SHP77 treated with DMSO at 0.1 percent for 48 hours (cell line): Measurements from ENCODE around the gene SLC25A30.

Experiments
- DNase-seq: peaks from one replicate; lab custom pipeline; 2025; lab: John Stamatoyannopoulos, UW

The SLC25A30 gene, protein sequence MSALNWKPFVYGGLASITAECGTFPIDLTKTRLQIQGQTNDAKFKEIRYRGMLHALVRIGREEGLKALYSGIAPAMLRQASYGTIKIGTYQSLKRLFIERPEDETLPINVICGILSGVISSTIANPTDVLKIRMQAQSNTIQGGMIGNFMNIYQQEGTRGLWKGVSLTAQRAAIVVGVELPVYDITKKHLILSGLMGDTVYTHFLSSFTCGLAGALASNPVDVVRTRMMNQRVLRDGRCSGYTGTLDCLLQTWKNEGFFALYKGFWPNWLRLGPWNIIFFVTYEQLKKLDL

DNA sequence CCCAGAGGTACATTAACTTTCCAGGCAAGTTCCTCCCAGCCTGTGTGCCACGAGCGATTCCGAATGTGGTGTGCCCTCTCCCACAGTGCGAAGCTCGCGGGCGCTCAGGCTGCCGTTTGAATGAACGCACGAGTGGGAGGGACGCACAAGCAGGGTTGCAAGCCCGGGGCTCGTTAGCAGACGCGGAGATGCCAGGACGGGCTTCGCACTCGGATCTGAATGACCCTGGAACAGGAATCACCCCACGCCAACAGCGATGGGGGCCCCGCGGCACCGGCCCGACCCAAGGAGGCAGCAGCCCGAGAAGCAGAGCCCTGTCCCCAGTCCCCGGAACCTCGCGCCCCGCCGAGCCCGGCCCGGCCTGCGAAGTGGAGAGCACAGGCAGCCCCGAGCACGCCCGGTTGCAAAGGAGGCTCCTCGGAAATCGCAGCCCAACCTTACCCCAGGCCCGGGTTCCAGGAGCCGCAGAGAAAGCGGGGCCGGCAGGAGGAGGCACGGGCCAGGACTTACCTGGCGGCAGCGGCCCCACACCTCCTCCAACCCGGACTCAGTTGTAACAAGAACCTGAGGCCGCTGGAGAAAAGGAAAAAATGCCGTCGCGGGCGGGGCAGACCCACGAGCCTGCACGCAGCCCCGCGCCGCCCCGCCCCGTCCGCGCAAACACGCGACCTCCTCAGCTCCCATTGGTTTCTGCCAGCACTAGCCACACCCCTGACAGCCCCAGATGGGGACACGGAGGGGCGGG, at the start of gene SLC25A30:
Gene SLC25A30, minus strand, starts transcription at position 584 of the 745 bp plus-strand sequence. CDS start 6,948 bp downstream, outside the sequence.
- peak; percentile 69 for DNase-seq

DNA sequence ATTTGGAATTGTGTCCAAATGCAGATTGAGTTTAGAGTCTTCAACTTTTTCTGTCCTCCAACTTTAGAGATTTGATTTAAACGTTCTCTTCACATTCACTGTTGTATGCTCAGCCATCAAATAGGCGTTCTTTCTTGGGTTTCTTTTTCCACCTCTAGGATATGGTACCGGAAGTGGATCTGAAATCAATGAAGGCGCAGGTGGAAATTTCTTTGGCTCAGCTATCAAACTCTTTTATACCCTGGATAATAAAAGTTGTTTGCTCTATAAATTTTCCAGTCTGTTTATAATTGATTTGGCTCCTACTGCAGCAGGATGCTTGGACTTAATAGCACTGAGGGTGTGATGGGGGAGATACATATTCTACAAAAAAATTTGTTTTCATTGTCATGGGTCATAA, 48.2 kb upstream of the SLC25A30 start:
- no peak for DNase-seq

DNA sequence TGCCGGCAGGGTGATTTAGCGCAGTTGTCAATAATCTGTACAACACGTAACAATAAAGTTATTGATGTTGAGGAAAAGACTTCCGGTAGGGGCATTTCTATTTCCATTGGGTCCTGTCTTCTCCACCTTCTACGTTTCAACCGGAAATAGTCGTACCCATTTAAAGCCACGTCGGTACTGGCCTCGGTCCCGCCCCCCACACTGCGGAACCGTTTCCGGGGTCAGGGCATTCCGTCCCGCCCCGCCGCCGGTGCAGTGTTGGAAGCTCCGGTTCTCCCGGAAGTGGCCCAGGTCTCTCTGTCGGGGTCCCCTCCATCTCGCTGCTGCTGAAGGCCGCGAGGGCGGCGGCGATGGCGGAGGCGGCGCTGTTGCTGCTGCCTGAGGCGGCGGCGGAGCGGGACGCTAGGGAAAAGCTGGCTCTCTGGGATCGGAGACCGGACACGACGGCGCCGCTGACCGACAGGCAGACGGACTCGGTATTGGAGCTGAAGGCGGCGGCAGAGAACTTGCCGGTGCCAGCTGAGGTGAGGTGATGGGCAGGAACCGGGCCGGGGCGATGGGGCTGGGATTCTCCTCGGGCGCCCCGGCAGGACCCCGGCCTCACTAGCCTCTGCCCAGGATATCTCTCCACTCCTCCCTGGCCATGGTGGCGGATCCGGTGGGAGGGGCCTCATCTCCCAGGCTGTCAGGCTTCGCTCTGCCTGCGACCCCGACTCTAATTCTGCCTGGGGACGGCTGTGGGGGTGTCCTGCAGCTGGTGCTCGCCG, 46.7 kb upstream of the SLC25A30 start, which contains the start of gene COG3:
Gene COG3, plus strand, starts transcription at position 253 of the 767 bp plus-strand sequence. Its CDS starts 98 bp downstream, at position 351.
- peak; percentile 95 for DNase-seq

DNA sequence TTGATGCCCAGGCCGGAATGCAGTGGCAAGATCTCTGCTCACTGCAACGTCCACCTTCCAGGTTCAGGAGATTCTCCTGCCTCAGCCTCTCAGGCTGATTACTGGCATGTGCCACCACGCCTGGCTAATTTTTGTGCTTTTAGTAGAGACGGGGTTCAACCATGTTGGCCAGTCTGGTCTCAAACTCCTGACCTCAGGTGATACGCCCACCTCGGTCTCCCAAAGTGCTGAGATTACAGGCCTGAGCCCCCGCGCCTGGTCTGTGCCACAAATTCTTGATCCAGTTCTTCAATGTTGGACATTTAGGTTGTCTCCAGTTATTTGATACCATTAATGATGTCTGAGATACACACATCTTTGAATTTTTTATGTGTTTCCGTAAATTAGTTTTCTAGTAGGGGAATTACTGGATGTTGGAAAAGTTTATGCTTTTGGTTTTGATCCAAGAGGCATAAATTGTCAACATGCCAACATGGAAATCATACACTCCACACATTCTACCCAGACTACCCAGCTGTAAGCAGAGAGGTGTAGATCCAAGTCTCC, 46.0 kb upstream of the SLC25A30 start:
- DNase-seq = no peak

DNA sequence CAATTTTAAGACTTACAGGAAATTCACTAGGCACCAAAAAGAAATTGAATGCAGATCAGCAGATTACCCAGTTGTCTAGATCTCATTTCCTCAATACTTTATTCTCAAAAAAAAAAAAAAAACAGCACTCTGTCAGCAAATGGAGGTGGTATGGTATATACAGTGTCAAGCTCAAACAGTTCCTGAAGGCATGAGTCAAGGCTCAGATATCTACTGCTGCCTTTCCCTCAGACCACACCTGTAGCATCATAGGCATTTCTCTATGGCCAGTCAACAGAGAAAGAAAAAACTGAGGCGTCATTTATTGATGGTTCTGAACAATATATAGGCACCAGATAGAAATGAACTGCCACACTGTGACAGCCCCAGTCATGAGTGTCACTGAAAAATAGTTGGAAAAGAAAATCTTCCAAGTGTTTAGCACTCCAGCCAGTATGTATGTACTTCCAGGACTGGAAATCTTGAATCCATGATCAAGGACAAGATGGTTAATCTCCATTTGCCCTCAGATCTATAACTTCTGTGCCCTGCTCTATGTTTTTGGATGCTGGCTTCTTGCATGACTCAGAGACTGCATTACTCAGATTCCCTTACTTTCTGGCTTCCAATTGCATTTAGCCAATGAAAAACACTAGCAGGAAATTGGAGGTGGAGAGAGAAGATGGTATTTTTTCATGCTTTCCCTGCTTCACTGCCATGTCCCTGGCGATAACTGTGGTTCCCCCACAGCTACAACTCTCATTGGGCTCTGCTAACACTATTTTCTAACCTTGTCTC, 38.2 kb upstream of the SLC25A30 start:
- DNase-seq = no peak

DNA sequence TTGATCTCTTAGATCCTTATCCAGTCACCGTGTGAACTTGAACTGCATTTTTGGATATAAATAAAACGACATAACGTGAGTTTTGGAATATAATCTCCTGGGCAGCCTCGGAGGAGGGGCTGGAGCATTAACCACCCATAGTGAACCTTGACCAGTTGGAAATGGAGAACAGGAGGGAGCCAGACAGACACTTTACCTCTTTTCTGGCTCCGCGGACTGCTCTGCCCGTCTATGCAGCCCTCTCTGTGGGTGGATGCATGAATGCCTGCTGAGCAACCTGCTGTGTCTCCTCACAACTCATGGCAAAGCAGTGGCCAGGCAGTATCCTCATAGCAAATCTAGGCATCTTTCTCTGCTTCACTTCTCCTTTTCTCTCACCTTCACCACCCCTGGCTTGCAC, 36.0 kb upstream of the SLC25A30 start:
- no peak for DNase-seq

DNA sequence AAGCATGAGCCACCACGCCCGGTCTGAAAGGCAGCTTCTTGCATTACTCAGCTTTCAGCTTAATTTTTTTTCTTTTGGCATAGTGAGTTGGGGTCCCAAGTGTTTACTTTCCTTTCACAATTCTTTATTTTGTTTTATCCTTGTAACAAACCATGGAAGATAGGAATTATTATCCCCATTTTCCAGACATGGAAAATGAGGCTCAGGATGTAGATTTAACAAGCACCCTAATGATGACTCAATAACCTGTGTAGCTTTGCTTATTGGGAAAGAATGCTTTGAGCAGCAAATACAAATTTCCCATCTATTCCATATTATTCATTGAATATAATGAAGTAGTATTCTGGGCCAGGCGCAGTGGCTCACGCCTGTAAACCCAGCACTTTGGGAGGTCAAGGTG, 33.1 kb upstream of the SLC25A30 start:
- DNase-seq = no peak

DNA sequence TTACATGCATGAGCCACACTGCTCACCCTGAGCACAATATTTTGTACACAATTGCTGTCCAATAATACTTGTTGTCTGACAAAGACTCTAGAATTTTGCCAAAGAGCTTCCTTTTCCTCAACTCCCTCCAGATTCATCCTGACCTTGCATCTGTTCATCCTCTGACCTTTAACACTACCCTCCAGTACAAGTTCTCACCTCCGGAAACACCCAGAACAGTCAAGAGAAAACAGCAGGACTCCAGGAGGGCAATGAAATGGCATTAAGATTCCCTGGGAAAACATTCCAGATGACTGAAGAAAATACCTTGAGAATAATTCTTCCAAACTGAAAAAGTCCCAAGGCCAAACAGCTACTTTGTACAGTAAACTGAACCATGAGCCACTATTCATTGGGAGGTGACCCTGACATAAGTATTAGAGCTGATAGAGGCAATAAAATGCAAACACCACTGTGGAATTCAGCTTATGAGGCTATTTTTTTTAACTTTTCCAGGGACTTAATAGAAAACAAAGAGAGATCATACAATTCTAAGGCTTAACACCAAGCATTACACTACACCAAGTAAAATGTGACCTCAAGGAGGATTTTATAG, 30.9 kb upstream of the SLC25A30 start:
- no peak for DNase-seq

DNA sequence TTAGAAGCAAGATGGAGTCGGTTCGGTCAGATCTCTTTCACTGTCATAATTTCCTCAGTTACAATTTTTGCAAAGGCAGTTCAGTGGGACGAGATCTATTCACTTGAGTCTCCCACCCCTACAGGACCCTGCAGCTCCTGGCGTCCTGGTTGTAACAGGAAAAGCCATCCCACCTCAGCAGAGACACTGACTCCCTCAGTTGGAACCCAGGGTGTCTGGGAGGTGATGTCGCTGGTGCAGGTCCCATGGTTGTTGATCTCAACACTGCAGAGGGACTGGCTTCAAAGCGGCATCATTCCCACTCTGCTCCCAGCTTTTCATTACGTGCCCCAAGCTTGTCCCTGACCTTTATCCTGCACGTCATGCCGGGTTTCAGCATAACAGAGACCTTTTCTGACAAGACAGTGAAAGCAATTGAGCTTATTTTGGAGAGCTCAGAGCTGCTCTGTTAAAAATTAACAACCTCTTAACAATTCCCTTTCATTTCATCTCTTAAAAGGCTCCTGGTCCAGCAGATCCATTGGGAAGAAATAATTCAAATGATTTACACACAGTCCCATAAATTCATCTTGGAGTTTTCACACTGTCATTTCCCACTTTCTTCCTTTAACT, 29.0 kb upstream of the SLC25A30 start:
- no peak for DNase-seq

DNA sequence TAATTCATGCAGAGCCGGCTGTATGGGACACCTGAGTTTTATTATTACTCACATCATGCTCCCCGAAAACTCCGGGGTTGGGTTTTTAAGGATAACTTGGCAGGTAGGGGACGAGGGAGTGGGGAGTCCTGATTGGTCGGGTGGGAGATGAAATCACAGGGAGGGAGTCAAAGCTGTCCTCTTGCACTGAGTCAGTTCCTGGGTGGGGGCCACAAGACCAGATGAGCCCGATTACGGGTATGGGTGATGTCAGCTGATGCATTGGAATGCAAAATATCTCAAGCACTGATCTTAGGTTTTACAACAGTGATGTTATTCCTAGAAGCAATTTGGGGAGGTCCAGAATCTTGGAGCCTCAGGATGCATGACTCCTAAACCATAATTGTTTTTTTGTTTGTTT, 28.0 kb upstream of the SLC25A30 start:
- DNase-seq = no peak

DNA sequence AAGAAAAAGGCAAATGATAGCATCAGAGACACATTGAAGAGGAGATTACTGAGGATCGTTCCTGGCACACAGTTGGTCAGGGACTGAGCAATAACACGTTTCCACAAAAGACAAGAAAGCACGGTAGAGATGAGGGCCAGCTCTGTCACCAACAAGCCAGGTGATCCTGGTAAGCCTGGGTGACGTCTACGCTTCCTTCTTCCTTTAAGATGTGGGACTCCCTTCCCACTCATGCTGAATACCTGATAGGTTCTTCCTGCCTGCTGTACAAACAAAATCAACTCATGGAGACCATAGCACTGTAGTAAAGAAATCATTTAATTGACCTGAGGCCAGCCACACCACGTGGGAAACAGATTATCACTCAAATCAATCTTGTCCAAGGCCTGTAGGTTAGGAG, 26.9 kb upstream of the SLC25A30 start:
- DNase-seq = no peak

DNA sequence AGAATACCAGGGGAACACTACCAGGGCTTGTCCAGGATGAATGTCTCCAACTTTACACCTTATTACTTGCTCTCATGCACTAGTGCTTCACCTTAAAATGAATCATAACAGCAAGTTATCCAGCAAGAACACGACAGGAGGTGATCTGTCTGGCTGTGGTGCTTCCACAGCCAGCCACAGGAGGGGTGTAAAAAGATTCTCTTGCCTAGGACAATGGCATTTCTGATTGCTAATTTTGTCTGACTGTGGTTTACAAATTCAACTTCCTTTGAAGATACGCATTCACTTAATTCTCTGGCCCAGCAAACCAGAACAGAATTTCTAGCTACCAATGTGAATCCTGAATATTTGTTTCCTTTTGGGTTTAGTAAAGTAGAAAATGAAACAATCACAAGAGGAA, 23.5 kb upstream of the SLC25A30 start:
- no peak for DNase-seq

DNA sequence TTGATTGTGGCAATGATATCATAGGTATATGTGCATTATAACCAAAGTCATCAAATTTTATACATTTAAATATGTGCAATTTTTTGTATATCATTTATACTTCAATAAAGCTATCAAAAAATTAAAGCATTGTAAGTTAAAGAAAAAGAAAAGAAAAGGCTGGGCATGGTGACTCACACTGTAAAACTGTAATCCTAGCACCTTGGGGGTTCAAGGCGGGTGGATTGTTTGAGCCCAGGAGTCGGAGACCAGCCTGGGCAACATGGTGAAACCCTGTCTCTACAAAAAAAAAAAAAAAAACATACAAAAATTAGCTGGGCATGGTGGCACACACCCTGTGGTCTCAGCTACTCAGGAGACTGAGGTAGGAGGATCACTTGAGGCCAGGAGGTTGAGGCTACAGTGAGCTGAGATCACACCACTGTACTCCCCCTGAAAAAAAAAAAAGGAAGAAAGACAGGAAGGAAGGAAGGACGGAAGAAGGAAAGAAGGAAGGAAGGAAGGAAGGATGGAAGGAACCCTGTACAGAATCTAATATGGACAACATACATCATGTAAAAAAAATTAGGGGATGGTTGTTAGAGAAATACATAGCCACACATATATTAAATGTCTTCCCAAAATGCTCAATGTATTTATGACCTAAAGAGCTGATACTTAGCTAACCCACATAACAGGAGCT, 21.7 kb upstream of the SLC25A30 start:
- no peak for DNase-seq

DNA sequence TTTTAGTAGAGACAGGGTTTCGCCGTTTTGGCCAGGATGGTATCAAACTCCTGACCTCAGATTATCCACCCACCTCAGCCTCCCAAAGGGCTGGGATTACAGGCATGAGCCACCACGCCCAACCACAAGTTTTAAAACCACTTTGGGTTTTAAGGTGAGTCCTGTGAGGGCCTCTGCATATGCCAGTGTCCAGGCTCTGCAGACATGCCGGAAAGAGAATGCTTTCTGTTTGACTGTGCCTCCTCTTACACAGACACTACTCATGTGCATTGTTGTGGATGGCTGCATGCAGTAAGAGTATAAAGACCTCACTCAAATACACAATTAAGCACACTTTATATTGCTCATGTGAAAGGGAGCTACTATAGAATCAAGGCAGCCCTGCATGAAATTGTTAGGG, 20.8 kb upstream of the SLC25A30 start:
- no peak for DNase-seq

DNA sequence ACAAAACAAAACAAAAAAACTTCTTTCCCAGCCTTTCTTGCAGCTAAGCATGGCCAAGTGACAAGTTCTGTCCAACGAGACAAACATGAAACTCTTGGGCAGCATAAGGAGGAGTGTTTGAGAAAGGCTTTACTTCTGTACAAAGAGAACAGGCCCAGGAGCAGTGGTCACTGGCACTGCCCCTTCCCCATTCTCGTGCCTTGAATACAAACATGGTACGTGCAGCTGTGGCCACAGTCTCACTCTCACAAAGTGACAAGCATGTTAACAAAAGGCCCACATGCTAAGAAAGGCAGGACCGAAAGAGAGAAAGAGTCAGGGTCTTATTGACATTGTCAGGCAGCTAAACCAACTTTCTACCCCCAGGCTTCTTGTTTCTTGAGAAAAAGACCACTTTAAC, 19.8 kb upstream of the SLC25A30 start:
- DNase-seq = no peak

DNA sequence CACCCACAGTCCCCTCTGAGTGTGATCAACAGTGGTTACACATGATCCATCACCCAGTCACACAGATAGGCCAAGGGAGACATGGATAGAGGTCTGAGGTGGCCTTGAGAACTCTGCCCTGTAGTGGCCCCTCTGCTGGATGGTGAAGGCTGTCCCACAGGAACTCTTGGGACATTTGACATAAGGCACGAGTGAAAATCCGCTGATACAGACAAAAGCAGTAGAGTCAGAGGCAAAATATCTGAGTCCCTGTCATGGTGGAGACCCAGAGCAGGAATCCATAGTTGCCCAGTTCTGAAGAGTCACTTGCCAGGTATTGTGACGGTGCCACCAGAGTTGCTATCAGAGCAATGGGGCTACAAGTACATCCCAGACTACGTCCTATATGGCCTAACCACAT, 18.8 kb upstream of the SLC25A30 start:
- no peak for DNase-seq

DNA sequence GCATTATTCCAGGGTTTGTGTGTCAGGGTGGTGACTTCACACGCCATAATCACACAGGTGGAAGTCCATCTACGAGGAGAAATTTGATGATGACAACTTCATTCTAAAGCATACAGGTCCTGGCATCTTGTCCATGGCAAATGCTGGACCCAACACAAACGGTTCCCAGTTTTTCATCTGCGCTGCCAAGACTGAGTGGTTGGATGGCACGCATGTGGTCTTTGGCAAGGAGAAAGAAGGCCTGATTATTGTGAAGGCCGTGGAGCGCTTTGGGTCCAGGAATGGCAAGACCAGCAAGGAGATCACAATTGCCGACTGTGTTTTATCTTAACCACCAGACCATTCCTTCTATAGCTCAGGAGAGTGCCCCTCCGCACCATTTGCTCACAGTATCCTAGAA, 18.2 kb upstream of the SLC25A30 start:
- no peak for DNase-seq

DNA sequence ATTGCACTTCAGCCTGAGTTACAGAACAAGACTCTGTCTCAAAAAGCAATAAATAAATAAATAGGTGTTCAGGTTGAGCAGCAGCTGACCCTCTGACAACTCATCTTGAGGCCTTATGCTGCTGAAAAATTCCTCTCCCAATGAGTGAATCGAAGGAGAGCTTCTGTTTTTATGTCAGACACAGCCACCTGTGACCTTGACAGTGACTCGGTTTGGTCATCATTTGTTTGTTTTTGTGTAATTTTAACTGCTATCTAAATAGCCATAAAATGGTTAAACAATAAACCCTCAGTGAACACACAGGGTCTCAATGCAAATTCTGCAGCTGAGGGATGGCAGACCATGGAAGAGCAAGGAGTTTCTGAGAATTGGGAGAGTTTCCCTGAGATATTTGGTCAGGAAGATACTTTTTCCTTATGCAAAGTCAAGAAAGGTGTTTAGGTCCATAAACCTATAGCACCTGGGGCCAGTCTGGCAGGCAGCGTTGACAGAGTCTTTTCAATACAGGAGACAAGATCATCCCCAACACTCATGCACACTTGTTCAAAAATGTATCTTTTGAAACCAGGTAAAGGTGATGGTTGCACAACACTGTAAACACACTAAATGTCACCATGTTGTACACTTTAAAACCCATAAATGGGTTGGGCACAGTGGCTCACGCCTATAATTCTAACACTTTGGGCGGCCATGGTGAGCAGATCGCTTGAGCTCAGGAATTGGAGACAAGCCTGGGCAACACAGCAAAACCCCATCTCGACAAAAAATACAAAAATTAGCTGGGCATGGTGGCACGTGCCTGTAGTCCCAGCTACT, 16.6 kb upstream of the SLC25A30 start:
- DNase-seq = peak; percentile 39

DNA sequence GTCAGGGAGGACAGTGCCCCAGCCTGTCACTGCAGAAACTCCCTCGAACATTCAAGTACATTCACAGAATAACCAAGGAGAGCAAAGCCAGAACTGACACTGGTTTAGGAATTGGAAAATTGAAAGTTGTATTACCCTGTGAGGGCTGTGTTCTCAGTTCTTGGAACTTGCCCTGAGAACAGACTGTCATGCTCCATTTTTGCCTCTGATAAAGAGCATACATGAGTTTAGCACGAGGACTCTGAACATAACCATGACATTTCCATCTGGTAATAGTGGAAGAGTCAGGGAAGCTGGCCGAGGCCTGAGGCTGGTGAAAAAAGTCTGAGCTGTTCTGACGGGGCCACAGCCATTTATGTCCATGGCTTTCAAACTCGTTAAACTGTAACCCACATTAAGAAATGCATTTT, 15.2 kb upstream of the SLC25A30 start:
- no peak for DNase-seq
